ENCODE measurements around the gene F10.

F10 gene

GRCh38 chr13:113176822-113177221 lies 54.2 kb downstream of the F10 start:
- Mint-ChIP-seq H3K9me3 (peaks cover 1% of the 10 kb centered on the region), H3K36me3 (peaks cover 32% of the 10 kb centered on the region), H3K27ac (no peak overlapping the region)

GRCh38 chr13:113178070-113178895 lies 55.7 kb downstream of the F10 start:
- H3K4me1 Mint-ChIP-seq: peaks cover 3% of the 10 kb centered on the region
- no peak overlapping the region for H3K4me3 Mint-ChIP-seq
- DNase-seq (ENCODE audit: low spot score in 2 of 2) (no peak), ATAC-seq (ENCODE audit: low read depth) (no peak)
- H3K36me3 Mint-ChIP-seq: peaks cover 28% of the 10 kb centered on the region
- no peak overlapping the region for H3K27ac Mint-ChIP-seq
- H3K9me3 Mint-ChIP-seq: peaks cover 1% of the 10 kb centered on the region
- no peaks in the 10 kb centered on the region for H3K27me3 Mint-ChIP-seq

More at GRCh38 chr13:113176822-113177221, 54.2 kb downstream of the F10 start:
- DNase-seq (ENCODE audit: low spot score in 2 of 2) (no peak), ATAC-seq (ENCODE audit: low read depth) (no peak)
- Mint-ChIP-seq H3K4me3 (no peak overlapping the region), H3K4me1 (peaks cover 3% of the 10 kb centered on the region), H3K27me3 (no peaks in the 10 kb centered on the region)

GRCh38 chr13:113178896-113179167 lies 56.2 kb downstream of the F10 start:
- Mint-ChIP-seq H3K4me1 (peaks cover 3% of the 10 kb centered on the region), H3K4me3 (no peak overlapping the region), H3K27ac (no peak overlapping the region), H3K9me3 (peaks cover 1% of the 10 kb centered on the region), H3K36me3 (peaks cover 31% of the 10 kb centered on the region), H3K27me3 (no peaks in the 10 kb centered on the region)
- ATAC-seq (ENCODE audit: low read depth): no peak
- no peak for DNase-seq (ENCODE audit: low spot score in 2 of 2)

- H3K4me3 Mint-ChIP-seq: no peak overlapping the region
- peaks cover 3% of the 10 kb centered on the region for H3K4me1 Mint-ChIP-seq
These were observed 57.0 kb downstream of the F10 start for GRCh38 chr13:113179374-113180230.

GRCh38 chr13:113182046-113182445 lies 59.4 kb downstream of the F10 start:
- Mint-ChIP-seq H3K4me1 (peaks cover 7% of the 10 kb centered on the region), H3K36me3 (peaks cover 24% of the 10 kb centered on the region), H3K4me3 (no peak overlapping the region), H3K27me3 (no peaks in the 10 kb centered on the region), H3K27ac (no peak overlapping the region), H3K9me3 (no peaks in the 10 kb centered on the region)
- ATAC-seq (ENCODE audit: low read depth) (no peak), DNase-seq (ENCODE audit: low spot score in 2 of 2) (no peak)

More at GRCh38 chr13:113179374-113180230, 57.0 kb downstream of the F10 start:
- ATAC-seq (ENCODE audit: low read depth): no peak
- no peak for DNase-seq (ENCODE audit: low spot score in 2 of 2)
- H3K27me3 Mint-ChIP-seq: no peaks in the 10 kb centered on the region
- H3K9me3 Mint-ChIP-seq: peaks cover 1% of the 10 kb centered on the region
- H3K36me3 Mint-ChIP-seq: peaks cover 31% of the 10 kb centered on the region
- H3K27ac Mint-ChIP-seq: peak overlapping the region; percentile 63

- Mint-ChIP-seq H3K27me3 (no peaks in the 10 kb centered on the region), H3K9me3 (no peaks in the 10 kb centered on the region), H3K4me1 (peaks cover 7% of the 10 kb centered on the region), H3K36me3 (peaks cover 25% of the 10 kb centered on the region), H3K27ac (no peak overlapping the region), H3K4me3 (no peak overlapping the region)
- no peak for DNase-seq (ENCODE audit: low spot score in 2 of 2)
- ATAC-seq (ENCODE audit: low read depth): no peak
These were observed 61.0 kb downstream of the F10 start for GRCh38 chr13:113183450-113184129.

GRCh38 chr13:113184568-113185440 lies 62.2 kb downstream of the F10 start:
- ATAC-seq (ENCODE audit: low read depth) (no peak), DNase-seq (ENCODE audit: low spot score in 2 of 2) (no peak)
- Mint-ChIP-seq H3K9me3 (no peaks in the 10 kb centered on the region), H3K27ac (peak overlapping the region; percentile 41), H3K36me3 (peaks cover 27% of the 10 kb centered on the region), H3K4me3 (peak overlapping the region; percentile 8), H3K4me1 (peaks cover 7% of the 10 kb centered on the region), H3K27me3 (no peaks in the 10 kb centered on the region)

- Mint-ChIP-seq H3K4me3 (no peak overlapping the region), H3K27me3 (no peaks in the 10 kb centered on the region), H3K9me3 (no peaks in the 10 kb centered on the region), H3K4me1 (peaks cover 7% of the 10 kb centered on the region), H3K36me3 (peaks cover 29% of the 10 kb centered on the region), H3K27ac (peak overlapping the region; percentile 68)
- DNase-seq (ENCODE audit: low spot score in 2 of 2) (no peak), ATAC-seq (ENCODE audit: low read depth) (peak; percentile 38)
These were observed 63.7 kb downstream of the F10 start for GRCh38 chr13:113186061-113186900.

- H3K36me3 Mint-ChIP-seq: peaks cover 31% of the 10 kb centered on the region
- no peak for DNase-seq (ENCODE audit: low spot score in 2 of 2)
These were observed 64.7 kb downstream of the F10 start for GRCh38 chr13:113187263-113187669.

GRCh38 chr13:113187883-113188665 lies 65.5 kb downstream of the F10 start:
- DNase-seq (ENCODE audit: low spot score in 2 of 2) (no peak), ATAC-seq (ENCODE audit: low read depth) (no peak)
- no peak overlapping the region for H3K4me3 Mint-ChIP-seq
- peaks cover 7% of the 10 kb centered on the region for H3K4me1 Mint-ChIP-seq
- H3K27ac Mint-ChIP-seq: no peak overlapping the region
- H3K27me3 Mint-ChIP-seq: no peaks in the 10 kb centered on the region
- H3K9me3 Mint-ChIP-seq: no peaks in the 10 kb centered on the region
- peaks cover 31% of the 10 kb centered on the region for H3K36me3 Mint-ChIP-seq

More at GRCh38 chr13:113187263-113187669, 64.7 kb downstream of the F10 start:
- Mint-ChIP-seq H3K9me3 (no peaks in the 10 kb centered on the region), H3K27ac (peak overlapping the region; percentile 7), H3K4me3 (no peak overlapping the region), H3K27me3 (no peaks in the 10 kb centered on the region), H3K4me1 (peaks cover 7% of the 10 kb centered on the region)
- ATAC-seq (ENCODE audit: low read depth): no peak

GRCh38 chr13:113190181-113190580 lies 67.6 kb downstream of the F10 start:
- no peak overlapping the region for H3K27ac Mint-ChIP-seq
- H3K4me3 Mint-ChIP-seq: no peak overlapping the region
- H3K4me1 Mint-ChIP-seq: peaks cover 5% of the 10 kb centered on the region
- ATAC-seq (ENCODE audit: low read depth) (no peak), DNase-seq (ENCODE audit: low spot score in 2 of 2) (no peak)
- H3K9me3 Mint-ChIP-seq: no peaks in the 10 kb centered on the region
- H3K36me3 Mint-ChIP-seq: peaks cover 33% of the 10 kb centered on the region
- no peaks in the 10 kb centered on the region for H3K27me3 Mint-ChIP-seq

- Mint-ChIP-seq H3K27me3 (no peaks in the 10 kb centered on the region), H3K27ac (no peak overlapping the region), H3K9me3 (no peaks in the 10 kb centered on the region), H3K4me3 (no peak overlapping the region), H3K36me3 (peaks cover 44% of the 10 kb centered on the region), H3K4me1 (no peaks in the 10 kb centered on the region)
- DNase-seq (ENCODE audit: low spot score in 2 of 2) (no peak), ATAC-seq (ENCODE audit: low read depth) (no peak)
These were observed 69.7 kb downstream of the F10 start for GRCh38 chr13:113192279-113192678.
